CD4-positive, alpha-beta T cell treated with Interleukin-4 for 4 hours (primary cell): ENCODE measurements around the gene EIF3B.
"Not testable (repeated sequence)": the region's sequence is repeated elsewhere in the genome, so short reads cannot be mapped to it uniquely, and the experiment has no call there.

Experiments used
- DNase-seq: peaks from one replicate; pipeline ENCODE4 v3.0.0-alpha.2; 2020

Gene EIF3B

GRCh38 chr7:2403718-2404648, 49.4 kb downstream of the EIF3B start:
- DNase-seq, result no peak

- no peak for DNase-seq
Observed at GRCh38 chr7:2404714-2405119, 50.1 kb downstream of the EIF3B start.

GRCh38 chr7:2405201-2405600, 50.6 kb downstream of the EIF3B start:
- no peak for DNase-seq

GRCh38 chr7:2405601-2406345, 51.1 kb downstream of the EIF3B start:
- DNase-seq, result peak; percentile 70

- DNase-seq, result peak; percentile 28
Observed at GRCh38 chr7:2409745-2410414, 55.3 kb downstream of the EIF3B start.

- no peak for DNase-seq
Observed at GRCh38 chr7:2411049-2411448, 56.4 kb downstream of the EIF3B start.

GRCh38 chr7:2411815-2412586, 57.4 kb downstream of the EIF3B start:
- DNase-seq, result no peak

- no peak for DNase-seq
Observed at GRCh38 chr7:2412587-2413201, 58.1 kb downstream of the EIF3B start.

GRCh38 chr7:2416063-2416462, 61.4 kb downstream of the EIF3B start:
- DNase-seq, result no peak

GRCh38 chr7:2416650-2417049, 62.0 kb downstream of the EIF3B start:
- no peak for DNase-seq

- not testable (repeated sequence) for DNase-seq
Observed at GRCh38 chr7:2417178-2417577, 62.6 kb downstream of the EIF3B start.

GRCh38 chr7:2417981-2418481, 63.4 kb downstream of the EIF3B start:
- DNase-seq, result peak; percentile 72

GRCh38 chr7:2420216-2420933, 65.7 kb downstream of the EIF3B start:
- DNase-seq, result no peak

GRCh38 chr7:2421943-2422310, 67.3 kb downstream of the EIF3B start:
- DNase-seq, result no peak

GRCh38 chr7:2425749-2426148, 71.1 kb downstream of the EIF3B start:
- no peak for DNase-seq
